ENCODE data around the gene TMEM45A.

The TMEM45A gene

GRCh38 chr3:100613721-100614390 is 121.4 kb downstream of the TMEM45A start:
- H3K4me3 ChIP-seq (ENCODE audit: low read depth, low read length), result no peak overlapping the region
- no peak for DNase-seq (ENCODE audit: low read depth)
- TF ChIP-seq, protein P1, sequence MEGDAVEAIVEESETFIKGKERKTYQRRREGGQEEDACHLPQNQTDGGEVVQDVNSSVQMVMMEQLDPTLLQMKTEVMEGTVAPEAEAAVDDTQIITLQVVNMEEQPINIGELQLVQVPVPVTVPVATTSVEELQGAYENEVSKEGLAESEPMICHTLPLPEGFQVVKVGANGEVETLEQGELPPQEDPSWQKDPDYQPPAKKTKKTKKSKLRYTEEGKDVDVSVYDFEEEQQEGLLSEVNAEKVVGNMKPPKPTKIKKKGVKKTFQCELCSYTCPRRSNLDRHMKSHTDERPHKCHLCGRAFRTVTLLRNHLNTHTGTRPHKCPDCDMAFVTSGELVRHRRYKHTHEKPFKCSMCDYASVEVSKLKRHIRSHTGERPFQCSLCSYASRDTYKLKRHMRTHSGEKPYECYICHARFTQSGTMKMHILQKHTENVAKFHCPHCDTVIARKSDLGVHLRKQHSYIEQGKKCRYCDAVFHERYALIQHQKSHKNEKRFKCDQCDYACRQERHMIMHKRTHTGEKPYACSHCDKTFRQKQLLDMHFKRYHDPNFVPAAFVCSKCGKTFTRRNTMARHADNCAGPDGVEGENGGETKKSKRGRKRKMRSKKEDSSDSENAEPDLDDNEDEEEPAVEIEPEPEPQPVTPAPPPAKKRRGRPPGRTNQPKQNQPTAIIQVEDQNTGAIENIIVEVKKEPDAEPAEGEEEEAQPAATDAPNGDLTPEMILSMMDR (IDR thresholded peaks at IDR 0.05; ENCODE audit: insufficient read depth, low read depth, low read length, missing control alignments), result no peak

- TF ChIP-seq, protein P1 (IDR thresholded peaks at IDR 0.05; ENCODE audit: insufficient read depth, low read depth, low read length, missing control alignments), result no peak
- no peak overlapping the region for H3K4me3 ChIP-seq (ENCODE audit: low read depth, low read length)
- DNase-seq (ENCODE audit: low read depth), result no peak
Measured at GRCh38 chr3:100614941-100615340, 122.5 kb downstream of the TMEM45A start.

DNA sequence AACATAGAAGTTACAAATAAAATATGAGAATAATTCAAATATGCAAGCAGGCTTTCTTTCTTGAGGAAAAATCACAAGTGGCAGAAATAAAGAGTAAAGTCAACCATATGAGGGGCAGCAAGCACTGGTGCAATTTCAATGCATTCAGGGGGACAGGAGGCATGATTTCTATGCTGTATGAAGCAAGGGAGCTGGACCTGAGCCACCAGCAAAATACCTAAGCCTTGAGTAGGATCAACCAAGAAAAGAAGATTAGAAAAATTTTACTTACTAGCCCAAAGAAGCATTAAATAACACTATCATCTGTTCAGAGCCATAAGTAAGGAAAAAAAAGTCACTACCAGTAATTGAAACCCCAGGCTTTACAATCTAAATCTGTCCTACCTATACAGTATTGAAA is 123.3 kb downstream of the TMEM45A start:
- TF ChIP-seq, protein P1 (IDR thresholded peaks at IDR 0.05; ENCODE audit: insufficient read depth, low read depth, low read length, missing control alignments), result no peak
- no peak overlapping the region for H3K4me3 ChIP-seq (ENCODE audit: low read depth, low read length)
- no peak for DNase-seq (ENCODE audit: low read depth)

DNA sequence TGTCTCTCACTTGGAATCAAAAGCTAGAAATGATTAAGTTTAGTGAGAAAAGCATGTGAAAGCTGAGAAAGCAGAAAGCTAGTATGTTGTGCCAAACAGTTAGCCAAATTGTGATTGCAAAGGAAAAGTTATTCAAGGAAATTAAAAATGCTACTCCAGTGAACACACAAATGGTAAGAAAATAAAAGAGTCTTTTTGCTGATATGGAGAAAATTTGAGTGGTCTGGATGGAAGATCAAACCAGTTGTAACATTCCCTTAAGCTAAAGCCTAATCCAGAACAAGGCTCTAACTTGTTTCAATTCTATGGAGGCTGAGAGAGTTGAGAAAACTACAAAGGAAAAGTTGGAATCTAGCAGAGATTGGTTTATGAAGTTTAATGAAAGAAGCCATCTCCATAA is 128.8 kb downstream of the TMEM45A start:
- H3K4me3 ChIP-seq (ENCODE audit: low read depth, low read length), result no peak overlapping the region
- TF ChIP-seq, protein P1 (IDR thresholded peaks at IDR 0.05; ENCODE audit: insufficient read depth, low read depth, low read length, missing control alignments), result no peak
- DNase-seq (ENCODE audit: low read depth), result no peak

Measured in GM12865 (cell line).